Sigmoid colon (tissue), 4 donors: Measurements from ENCODE around the gene DHRS7B.

Experiments used
- CTCF ChIP-seq, 4 experiments: fragments of 450-650 bp in 3 of 4; fragments of 200-600 bp in 1 of 4; IDR thresholded peaks; one replicate each; pipeline ENCODE4 v1.5.1; 2016 to 2019; ENCODE audit warnings: antibody characterized with exemption in 4 of 4, mild to moderate bottlenecking in 3 of 4, moderate library complexity in 2 of 4
- POLR2A ChIP-seq, 2 donors: fragments of 450-650 bp; IDR thresholded peaks; one replicate each; pipeline ENCODE4 v1.6.1; 2016; ENCODE audit warnings: antibody characterized with exemption in 2 of 2, mild to moderate bottlenecking in 2 of 2, moderate library complexity in 2 of 2
- POLR2AphosphoS5 ChIP-seq, 4 donors: sonication (generic); formaldehyde crosslinking; IDR thresholded peaks; one replicate each; pipeline ENCODE4 v1.6.1; 2017; ENCODE audit warnings: antibody characterized with exemption in 4 of 4

- TF ChIP-seq CTCF (IDR thresholded peaks at IDR 0.05) (no peak), POLR2A (IDR thresholded peaks at IDR 0.05) (no peak), POLR2AphosphoS5 (IDR thresholded peaks at IDR 0.05) (no peak)
Observed at GRCh38 chr17:21094298-21094704, 32.5 kb upstream of the DHRS7B start.
